ENCODE measurements around the gene ITPRID1.

- TF ChIP-seq PATZ1 (CRISPR knock-in tag; IDR thresholded peaks at IDR 0.05; ENCODE audit: borderline replicate concordance) = no peak
- no peak for TF ChIP-seq RARB (CRISPR knock-in tag; IDR thresholded peaks at IDR 0.05)
- TF ChIP-seq ESRRG (CRISPR knock-in tag; IDR thresholded peaks at IDR 0.05) = no peak
- TF ChIP-seq PPARA (CRISPR knock-in tag; IDR thresholded peaks at IDR 0.05; ENCODE audit: borderline replicate concordance) = no peak
Observed at GRCh38 chr7:31476073-31476745, 37.7 kb upstream of the ITPRID1 start.
